ENCODE data around the gene ZNF850. TPM values are rescaled to one million over a fixed set of nuclear protein-coding genes. Genes with fewer than 3 reads are reported as not detected.

Gene ZNF850
- total RNA-seq (2021; ENCODE audit: unreplicated experiment) (15.3 TPM), Bru-seq, nascent RNA (percentile 72 among the genes with signal in this experiment), BruChase-seq, experiment 1, labeled RNA remaining after a 2-hour chase (percentile 84 among the genes with signal in this experiment), BruChase-seq, experiment 2, labeled RNA remaining after a 6-hour chase (percentile 71 among the genes with signal in this experiment)
- polyA plus RNA-seq (2012; ENCODE audit: insufficient read length), result 0.96 TPM
- long read RNA-seq, full-length matches to known transcripts, result 2 of 5 reads
- long read RNA-seq, partial matches to known transcripts, result 0 of 5 reads
- long read RNA-seq, other reads (novel, unspliced or antisense), result 3 of 5 reads

- ATAC-seq (peak; percentile 97), DNase-seq (ENCODE audit: low read depth, low spot score) (peak; percentile 93)
- H3K4me1 ChIP-seq (ENCODE audit: control insufficient read depth, insufficient read depth, low read length), result no peaks in the 10 kb centered on the region
- in situ Hi-C loops (cut with HindIII; ENCODE audit: low pct_unique_long_range_greater_than_20kb, low sequenced_read_pairs) (no loop called here), intact Hi-C loops (cut with micrococcal nuclease; ENCODE audit: unreplicated experiment) (no loop called here)
- CTCF ChIA-PET, result interaction anchor here (0.5 kb wide), 1 partner anchor 582 kb away, joined by 4 read pairs; no protein-coding TSS in a partner anchor
- no peaks in the 10 kb centered on the region for H3K27me3 ChIP-seq (ENCODE audit: control insufficient read depth, insufficient read depth, low read length)
- peak within 1 kb of the TSS; percentile 58 to 80 for H3K4me3 ChIP-seq (ENCODE audit: low read depth in 2 of 2, low read length in 2 of 2)
- peak within 1 kb of the TSS; percentile 97 for H3K27ac ChIP-seq (ENCODE audit: low read length)
- POLR2A ChIA-PET, result interaction anchor here (0.6 to 1.1 kb wide), 2 partner anchors 65 to 228 kb away, joined by 3 to 5 read pairs; no protein-coding TSS in a partner anchor
- TF ChIP-seq, protein P1, sequence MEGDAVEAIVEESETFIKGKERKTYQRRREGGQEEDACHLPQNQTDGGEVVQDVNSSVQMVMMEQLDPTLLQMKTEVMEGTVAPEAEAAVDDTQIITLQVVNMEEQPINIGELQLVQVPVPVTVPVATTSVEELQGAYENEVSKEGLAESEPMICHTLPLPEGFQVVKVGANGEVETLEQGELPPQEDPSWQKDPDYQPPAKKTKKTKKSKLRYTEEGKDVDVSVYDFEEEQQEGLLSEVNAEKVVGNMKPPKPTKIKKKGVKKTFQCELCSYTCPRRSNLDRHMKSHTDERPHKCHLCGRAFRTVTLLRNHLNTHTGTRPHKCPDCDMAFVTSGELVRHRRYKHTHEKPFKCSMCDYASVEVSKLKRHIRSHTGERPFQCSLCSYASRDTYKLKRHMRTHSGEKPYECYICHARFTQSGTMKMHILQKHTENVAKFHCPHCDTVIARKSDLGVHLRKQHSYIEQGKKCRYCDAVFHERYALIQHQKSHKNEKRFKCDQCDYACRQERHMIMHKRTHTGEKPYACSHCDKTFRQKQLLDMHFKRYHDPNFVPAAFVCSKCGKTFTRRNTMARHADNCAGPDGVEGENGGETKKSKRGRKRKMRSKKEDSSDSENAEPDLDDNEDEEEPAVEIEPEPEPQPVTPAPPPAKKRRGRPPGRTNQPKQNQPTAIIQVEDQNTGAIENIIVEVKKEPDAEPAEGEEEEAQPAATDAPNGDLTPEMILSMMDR (IDR thresholded peaks at IDR 0.05), result no peak
- TF ChIP-seq, protein P2, sequence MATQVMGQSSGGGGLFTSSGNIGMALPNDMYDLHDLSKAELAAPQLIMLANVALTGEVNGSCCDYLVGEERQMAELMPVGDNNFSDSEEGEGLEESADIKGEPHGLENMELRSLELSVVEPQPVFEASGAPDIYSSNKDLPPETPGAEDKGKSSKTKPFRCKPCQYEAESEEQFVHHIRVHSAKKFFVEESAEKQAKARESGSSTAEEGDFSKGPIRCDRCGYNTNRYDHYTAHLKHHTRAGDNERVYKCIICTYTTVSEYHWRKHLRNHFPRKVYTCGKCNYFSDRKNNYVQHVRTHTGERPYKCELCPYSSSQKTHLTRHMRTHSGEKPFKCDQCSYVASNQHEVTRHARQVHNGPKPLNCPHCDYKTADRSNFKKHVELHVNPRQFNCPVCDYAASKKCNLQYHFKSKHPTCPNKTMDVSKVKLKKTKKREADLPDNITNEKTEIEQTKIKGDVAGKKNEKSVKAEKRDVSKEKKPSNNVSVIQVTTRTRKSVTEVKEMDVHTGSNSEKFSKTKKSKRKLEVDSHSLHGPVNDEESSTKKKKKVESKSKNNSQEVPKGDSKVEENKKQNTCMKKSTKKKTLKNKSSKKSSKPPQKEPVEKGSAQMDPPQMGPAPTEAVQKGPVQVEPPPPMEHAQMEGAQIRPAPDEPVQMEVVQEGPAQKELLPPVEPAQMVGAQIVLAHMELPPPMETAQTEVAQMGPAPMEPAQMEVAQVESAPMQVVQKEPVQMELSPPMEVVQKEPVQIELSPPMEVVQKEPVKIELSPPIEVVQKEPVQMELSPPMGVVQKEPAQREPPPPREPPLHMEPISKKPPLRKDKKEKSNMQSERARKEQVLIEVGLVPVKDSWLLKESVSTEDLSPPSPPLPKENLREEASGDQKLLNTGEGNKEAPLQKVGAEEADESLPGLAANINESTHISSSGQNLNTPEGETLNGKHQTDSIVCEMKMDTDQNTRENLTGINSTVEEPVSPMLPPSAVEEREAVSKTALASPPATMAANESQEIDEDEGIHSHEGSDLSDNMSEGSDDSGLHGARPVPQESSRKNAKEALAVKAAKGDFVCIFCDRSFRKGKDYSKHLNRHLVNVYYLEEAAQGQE (IDR thresholded peaks at IDR 0.05; ENCODE audit: insufficient read depth in 1 of 2, low read depth in 2 of 2, low read length in 1 of 2), result no peak
- TF ChIP-seq TCF7L2 (IDR thresholded peaks at IDR 0.05; ENCODE audit: low read depth, low read length), result peak; percentile 63; the same call in 1 of the 2 replicates
- peak; percentile 62; the same call in 1 of the 2 replicates for TF ChIP-seq POLR2AphosphoS5 (IDR thresholded peaks at IDR 0.05; ENCODE audit: low read depth, low read length)
- peak; percentile 88; the same call in 1 of the 2 replicates for TF ChIP-seq SIN3A (IDR thresholded peaks at IDR 0.05; ENCODE audit: borderline replicate concordance, insufficient read depth, low read depth, low read length)
- BruUV-seq (replicated peaks), result TSS peak; percentile 94
- no peaks in the 10 kb centered on the region for H3K36me3 ChIP-seq (ENCODE audit: control insufficient read depth, insufficient read depth, low read length)
- peaks cover 23% of the 10 kb centered on the region; the same call in 1 of the 2 replicates for H3K9me3 ChIP-seq (ENCODE audit: control insufficient read depth, insufficient read depth, low read depth, low read length)
These were observed at the start of gene ZNF850 for GRCh38 chr19:36772311-36773222. TSS of gene ZNF850 (minus strand) at chr19:36772807. CDS start at chr19:36762606, 10,201 bp downstream.

DNA sequence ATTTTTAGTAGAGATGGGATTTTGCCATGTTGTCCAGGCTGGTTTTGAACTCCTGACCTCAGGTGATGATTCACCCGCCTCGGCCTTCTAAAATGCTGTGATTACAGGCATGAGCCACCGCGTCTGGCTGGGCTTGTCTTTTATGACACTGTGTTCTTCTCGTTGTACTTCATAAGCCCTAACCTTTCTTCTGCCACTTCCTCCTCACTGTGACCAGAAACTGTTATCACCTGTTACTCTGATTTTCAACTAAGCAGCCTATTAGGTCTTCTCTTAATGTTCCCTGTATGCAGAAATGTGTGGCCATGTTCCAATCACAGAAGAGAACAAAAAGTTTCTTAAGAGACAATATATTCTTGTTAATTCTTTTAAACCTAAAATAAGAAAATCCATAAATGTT lies 49.2 kb upstream of the ZNF850 start:
- ATAC-seq, result no peak
- H3K27ac ChIP-seq (ENCODE audit: low read length), result no peak overlapping the region
- TF ChIP-seq POLR2AphosphoS5 (IDR thresholded peaks at IDR 0.05; ENCODE audit: low read depth, low read length), result no peak
- TF ChIP-seq, protein P1 (IDR thresholded peaks at IDR 0.05), result no peak
- no peak for TF ChIP-seq TCF7L2 (IDR thresholded peaks at IDR 0.05; ENCODE audit: low read depth, low read length)
- TF ChIP-seq SIN3A (IDR thresholded peaks at IDR 0.05; ENCODE audit: borderline replicate concordance, insufficient read depth, low read depth, low read length), result no peak
- TF ChIP-seq, protein P2 (IDR thresholded peaks at IDR 0.05; ENCODE audit: insufficient read depth in 1 of 2, low read depth in 2 of 2, low read length in 1 of 2), result no peak
- H3K9me3 ChIP-seq (ENCODE audit: control insufficient read depth, insufficient read depth, low read depth, low read length), result peaks cover 80% of the 10 kb centered on the region
- intact Hi-C loops (cut with micrococcal nuclease; ENCODE audit: unreplicated experiment), result no loop called here
- no peaks in the 10 kb centered on the region for H3K27me3 ChIP-seq (ENCODE audit: control insufficient read depth, insufficient read depth, low read length)
- CTCF ChIA-PET, result no interaction called here
- peaks cover 4% of the 10 kb centered on the region; the same call in 1 of the 2 replicates for H3K36me3 ChIP-seq (ENCODE audit: control insufficient read depth, insufficient read depth, low read length)
- POLR2A ChIA-PET, result interaction anchor here (0.5 kb wide), 1 partner anchor 58 kb away, joined by 4 read pairs; no protein-coding TSS in a partner anchor
- BruUV-seq (replicated peaks), result no TSS peak
- no peak for DNase-seq (ENCODE audit: low read depth, low spot score)
- no peaks in the 10 kb centered on the region for H3K4me1 ChIP-seq (ENCODE audit: control insufficient read depth, insufficient read depth, low read length)
- in situ Hi-C loops (cut with HindIII; ENCODE audit: low pct_unique_long_range_greater_than_20kb, low sequenced_read_pairs), result no loop called here
- H3K4me3 ChIP-seq (ENCODE audit: low read depth in 2 of 2, low read length in 2 of 2), result no peak overlapping the region
